WTC11 (cell line): ENCODE data around the gene ELP4. TPM values are rescaled to one million over a fixed set of nuclear protein-coding genes. Genes with fewer than 3 reads are reported as not detected.

Source experiments
- ATAC-seq: fragments of 200-7000 bp; cut with Tn5 transposase; 2 replicates; pipeline ENCODE4 v1.10.0; 2021; ENCODE audit warnings: mild to moderate bottlenecking, moderate library complexity
- CTCF ChIA-PET: fragments of 300-600 bp; sonication (Branson Sonifier 250); formaldehyde crosslinking; loops from one replicate; lab custom pipeline; 2021; ENCODE audit warnings: antibody characterized with exemption; lab: Charles Lee
- POLR2A ChIA-PET: fragments of 350-600 bp; sonication (Branson Sonifier 250); formaldehyde crosslinking; loops from one replicate; lab custom pipeline; 2021; ENCODE audit warnings: antibody characterized with exemption; lab: Charles Lee
- DNase-seq: peaks from one replicate; pipeline ENCODE4 v3.0.0; 2021; ENCODE audit warnings: low spot score
- H3K27ac Mint-ChIP-seq: 2 replicates; pipeline ENCODE4 v1.8.0; 2021; ENCODE audit warnings: mixed read lengths
- H3K27me3 Mint-ChIP-seq: 2 replicates; pipeline ENCODE4 v1.8.0; 2021; ENCODE audit warnings: low read depth, mild to moderate bottlenecking, moderate library complexity, mixed read lengths
- H3K36me3 Mint-ChIP-seq: 2 replicates; pipeline ENCODE4 v1.8.0; 2021; ENCODE audit warnings: mixed read lengths
- H3K4me1 Mint-ChIP-seq: 2 replicates; pipeline ENCODE4 v1.8.0; 2022; ENCODE audit warnings: mixed read lengths
- H3K4me3 Mint-ChIP-seq: 2 replicates; pipeline ENCODE4 v1.8.0; 2021; ENCODE audit warnings: mild to moderate bottlenecking, moderate library complexity, mixed read lengths
- H3K9me3 Mint-ChIP-seq: 2 replicates; pipeline ENCODE4 v1.8.0; 2021; ENCODE audit warnings: mixed read lengths
- CBFB ChIP-seq: sonication (generic); formaldehyde crosslinking; IDR thresholded peaks from 2 replicates; pipeline ENCODE4 v1.8.1; 2022; ENCODE audit warnings: mild to moderate bottlenecking, low read depth, missing genetic modification reagents
- CREM ChIP-seq: sonication (generic); formaldehyde crosslinking; IDR thresholded peaks from 2 replicates; pipeline ENCODE4 v1.8.1; 2022; ENCODE audit warnings: mild to moderate bottlenecking, missing genetic modification reagents, moderate library complexity
- ETV6 ChIP-seq: sonication (generic); formaldehyde crosslinking; IDR thresholded peaks from 2 replicates; pipeline ENCODE4 v1.8.1; 2022; ENCODE audit warnings: mild to moderate bottlenecking, missing genetic modification reagents
- FOXJ3 ChIP-seq: sonication (generic); formaldehyde crosslinking; IDR thresholded peaks from 2 replicates; pipeline ENCODE4 v1.9.0; 2021; ENCODE audit warnings: missing genetic modification reagents, mild to moderate bottlenecking, borderline replicate concordance
- GRHL2 ChIP-seq: fragments of 250-450 bp; sonication (Bioruptor Pico); IDR thresholded peaks from 2 replicates; pipeline ENCODE4 v1.8.0; 2022; ENCODE audit warnings: mild to moderate bottlenecking, moderate library complexity; ENCODE audit not compliant: insufficient replicate concordance, severe bottlenecking
- HMGA2 ChIP-seq: fragments of 250-450 bp; sonication (Bioruptor Pico); IDR thresholded peaks from 2 replicates; pipeline ENCODE4 v1.4.0; 2021; ENCODE audit warnings: mild to moderate bottlenecking, moderate library complexity
- JUN ChIP-seq: sonication (generic); formaldehyde crosslinking; IDR thresholded peaks from 2 replicates; pipeline ENCODE4 v1.8.0; 2023; ENCODE audit warnings: mild to moderate bottlenecking, missing genetic modification reagents
- KAT7 ChIP-seq: sonication (generic); formaldehyde crosslinking; IDR thresholded peaks from 2 replicates; pipeline ENCODE4 v1.8.1; 2023; ENCODE audit warnings: missing genetic modification reagents, mild to moderate bottlenecking, borderline replicate concordance
- NR1H2 ChIP-seq: sonication (generic); formaldehyde crosslinking; IDR thresholded peaks from 2 replicates; pipeline ENCODE4 v1.9.0; 2021; ENCODE audit warnings: mild to moderate bottlenecking, moderate library complexity, missing genetic modification reagents
- NR3C1 ChIP-seq: sonication (generic); formaldehyde crosslinking; conservative IDR thresholded peaks from 2 replicates; pipeline ENCODE4 v1.8.1; 2023; ENCODE audit warnings: low read depth, mild to moderate bottlenecking, missing genetic modification reagents
- PRRX2 ChIP-seq: fragments of 250-450 bp; sonication (Bioruptor Pico); IDR thresholded peaks from 2 replicates; pipeline ENCODE4 v1.8.0; 2021; ENCODE audit warnings: mild to moderate bottlenecking
- RELA ChIP-seq: sonication (generic); formaldehyde crosslinking; IDR thresholded peaks from 2 replicates; pipeline ENCODE4 v1.8.1; 2022; ENCODE audit warnings: missing genetic modification reagents, mild to moderate bottlenecking, borderline replicate concordance
- RORB ChIP-seq: fragments of 250-450 bp; sonication (Bioruptor Pico); IDR thresholded peaks from 2 replicates; pipeline ENCODE4 v1.9.0; 2021; ENCODE audit warnings: mild to moderate bottlenecking
- SMAD3 ChIP-seq: sonication (generic); formaldehyde crosslinking; IDR thresholded peaks from 2 replicates; pipeline ENCODE4 v1.8.0; 2022; ENCODE audit warnings: missing genetic modification reagents, mild to moderate bottlenecking, borderline replicate concordance
- SP1 ChIP-seq: sonication (generic); formaldehyde crosslinking; conservative IDR thresholded peaks from 2 replicates; pipeline ENCODE4 v1.8.1; 2022; ENCODE audit warnings: missing genetic modification reagents
- ZNF263 ChIP-seq: sonication (generic); formaldehyde crosslinking; IDR thresholded peaks from 2 replicates; pipeline ENCODE4 v1.8.1; 2022; ENCODE audit warnings: low read depth, mild to moderate bottlenecking, moderate library complexity, missing genetic modification reagents
- ZNF416 ChIP-seq: fragments of 250-450 bp; sonication (Bioruptor Pico); IDR thresholded peaks from 2 replicates; pipeline ENCODE4 v1.9.0; 2021; ENCODE audit warnings: mild to moderate bottlenecking, inconsistent platforms
- ZNF423 ChIP-seq: fragments of 250-450 bp; sonication (Bioruptor Pico); IDR thresholded peaks from 2 replicates; pipeline ENCODE4 v2.1.2; 2022; ENCODE audit warnings: mild to moderate bottlenecking, moderate library complexity
- ZNF671 ChIP-seq: fragments of 250-450 bp; sonication (Bioruptor Pico); IDR thresholded peaks from 2 replicates; pipeline ENCODE4 v1.8.0; 2021; ENCODE audit warnings: mild to moderate bottlenecking
- total RNA-seq: library from RNA; stranded (reverse); gene quantifications from 3 replicates; pipeline ENCODE4 v1.2.3, GENCODE V29; 2021
- TF ChIP-seq, protein P1 (sequence below): sonication (generic); formaldehyde crosslinking; conservative IDR thresholded peaks from 2 replicates; pipeline ENCODE4 v1.8.1; 2022; ENCODE audit warnings: mild to moderate bottlenecking, missing genetic modification reagents
- TF ChIP-seq, protein P2 (sequence below): sonication (generic); formaldehyde crosslinking; IDR thresholded peaks from 2 replicates; pipeline ENCODE4 v1.8.1; 2023; ENCODE audit warnings: mild to moderate bottlenecking, missing genetic modification reagents, moderate library complexity
- TF ChIP-seq, protein P3 (sequence below): sonication (generic); formaldehyde crosslinking; IDR thresholded peaks from 2 replicates; pipeline ENCODE4 v1.8.1; 2023; ENCODE audit warnings: mild to moderate bottlenecking, missing genetic modification reagents, borderline replicate concordance

ELP4 gene
- total RNA-seq, 1 experiment from 2014 or later: 14.6 TPM

DNA sequence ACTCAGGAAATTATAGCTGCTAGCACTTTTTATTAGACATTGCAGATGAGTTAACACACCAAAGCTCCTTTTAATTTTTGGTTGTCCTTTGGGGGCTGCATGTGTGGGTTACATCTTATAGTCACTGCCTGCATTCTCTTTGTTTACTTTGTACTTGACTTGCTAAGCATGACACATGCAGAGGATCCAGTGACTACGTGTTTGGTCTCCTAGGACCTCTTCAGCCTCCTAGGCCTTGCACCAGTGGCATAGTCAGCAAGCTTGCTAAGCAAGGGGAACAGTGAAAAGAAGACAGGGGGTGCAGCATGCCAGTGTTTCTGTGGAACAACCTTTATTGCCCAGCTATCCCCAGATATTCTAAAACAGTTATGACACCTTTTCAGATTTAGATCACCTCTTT is 193.4 kb downstream of the ELP4 start (continued):
- TF ChIP-seq, protein P1, sequence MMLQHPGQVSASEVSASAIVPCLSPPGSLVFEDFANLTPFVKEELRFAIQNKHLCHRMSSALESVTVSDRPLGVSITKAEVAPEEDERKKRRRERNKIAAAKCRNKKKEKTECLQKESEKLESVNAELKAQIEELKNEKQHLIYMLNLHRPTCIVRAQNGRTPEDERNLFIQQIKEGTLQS (CRISPR knock-in tag): no peak
- TF ChIP-seq, all 79 proteins: peak for 0

DNA sequence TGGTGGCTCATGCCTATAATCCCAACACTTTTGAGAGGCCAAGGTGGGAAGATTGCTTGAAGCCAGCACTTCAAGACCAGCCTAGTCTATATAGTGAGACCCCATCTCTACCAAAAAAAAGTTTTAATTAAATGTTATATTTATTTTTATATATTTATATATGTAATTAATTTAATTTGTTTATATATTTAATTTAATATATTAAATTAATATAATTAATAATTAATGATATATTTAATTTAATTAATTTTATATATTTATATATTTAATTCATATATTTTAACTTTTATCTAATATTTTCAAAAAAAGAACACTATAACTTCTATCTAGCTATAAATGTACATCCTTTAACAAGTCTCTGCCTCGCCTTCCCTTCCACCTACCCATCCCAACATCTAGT is 196.8 kb downstream of the ELP4 start:
- Mint-ChIP-seq H3K27ac (no peak overlapping the region), H3K27me3 (no peaks in the 10 kb centered on the region), H3K9me3 (no peaks in the 10 kb centered on the region), H3K4me1 (no peaks in the 10 kb centered on the region), H3K4me3 (no peak overlapping the region), H3K36me3 (peaks cover 4% of the 10 kb centered on the region; the same call in 1 of the 2 replicates)
- POLR2A ChIA-PET: no interaction called here
- DNase-seq: no peak
- no peak for ATAC-seq
- CTCF ChIA-PET: no interaction called here
- no peak for TF ChIP-seq SMAD3
- TF ChIP-seq HMGA2 (CRISPR knock-in tag): peak; percentile 99

DNA sequence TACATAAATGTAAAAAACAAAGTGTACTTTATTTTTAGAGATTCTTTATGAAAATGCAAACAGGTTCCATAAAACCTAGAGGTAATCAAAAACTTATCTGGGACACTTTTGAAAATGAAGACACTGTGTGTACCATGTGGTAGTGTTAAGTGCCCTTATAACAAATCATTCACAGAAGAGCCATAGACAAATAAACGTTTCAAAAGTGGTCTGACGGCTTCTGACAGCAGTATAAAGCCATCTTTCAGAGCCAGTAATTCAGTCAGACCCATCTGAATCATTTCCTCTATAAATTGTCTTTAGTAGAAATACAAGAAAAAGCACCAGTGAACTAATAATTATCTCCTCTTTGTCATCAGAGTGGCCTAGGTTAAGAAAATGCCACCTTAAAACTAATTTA is 201.6 kb downstream of the ELP4 start:
- Mint-ChIP-seq H3K27me3 (no peaks in the 10 kb centered on the region; the same call in 1 of the 2 replicates), H3K36me3 (peaks cover 6% of the 10 kb centered on the region), H3K9me3 (peaks cover 12% of the 10 kb centered on the region), H3K4me3 (no peak overlapping the region), H3K4me1 (peaks cover 11% of the 10 kb centered on the region), H3K27ac (no peak overlapping the region)
- DNase-seq: no peak
- CTCF ChIA-PET: no interaction called here
- TF ChIP-seq GRHL2 (CRISPR knock-in tag) (no peak), CREM (CRISPR knock-in tag) (no peak), NR1H2 (no peak), CBFB (CRISPR knock-in tag) (no peak), PRRX2 (CRISPR knock-in tag) (no peak), ZNF671 (CRISPR knock-in tag) (no peak), KAT7 (CRISPR knock-in tag) (no peak), JUN (no peak), ZNF263 (CRISPR knock-in tag) (no peak), ZNF423 (CRISPR knock-in tag) (no peak), SMAD3 (no peak), ZNF416 (CRISPR knock-in tag) (no peak)
- TF ChIP-seq, protein P2, sequence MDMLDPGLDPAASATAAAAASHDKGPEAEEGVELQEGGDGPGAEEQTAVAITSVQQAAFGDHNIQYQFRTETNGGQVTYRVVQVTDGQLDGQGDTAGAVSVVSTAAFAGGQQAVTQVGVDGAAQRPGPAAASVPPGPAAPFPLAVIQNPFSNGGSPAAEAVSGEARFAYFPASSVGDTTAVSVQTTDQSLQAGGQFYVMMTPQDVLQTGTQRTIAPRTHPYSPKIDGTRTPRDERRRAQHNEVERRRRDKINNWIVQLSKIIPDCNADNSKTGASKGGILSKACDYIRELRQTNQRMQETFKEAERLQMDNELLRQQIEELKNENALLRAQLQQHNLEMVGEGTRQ (CRISPR knock-in tag): no peak
- TF ChIP-seq, protein P3, sequence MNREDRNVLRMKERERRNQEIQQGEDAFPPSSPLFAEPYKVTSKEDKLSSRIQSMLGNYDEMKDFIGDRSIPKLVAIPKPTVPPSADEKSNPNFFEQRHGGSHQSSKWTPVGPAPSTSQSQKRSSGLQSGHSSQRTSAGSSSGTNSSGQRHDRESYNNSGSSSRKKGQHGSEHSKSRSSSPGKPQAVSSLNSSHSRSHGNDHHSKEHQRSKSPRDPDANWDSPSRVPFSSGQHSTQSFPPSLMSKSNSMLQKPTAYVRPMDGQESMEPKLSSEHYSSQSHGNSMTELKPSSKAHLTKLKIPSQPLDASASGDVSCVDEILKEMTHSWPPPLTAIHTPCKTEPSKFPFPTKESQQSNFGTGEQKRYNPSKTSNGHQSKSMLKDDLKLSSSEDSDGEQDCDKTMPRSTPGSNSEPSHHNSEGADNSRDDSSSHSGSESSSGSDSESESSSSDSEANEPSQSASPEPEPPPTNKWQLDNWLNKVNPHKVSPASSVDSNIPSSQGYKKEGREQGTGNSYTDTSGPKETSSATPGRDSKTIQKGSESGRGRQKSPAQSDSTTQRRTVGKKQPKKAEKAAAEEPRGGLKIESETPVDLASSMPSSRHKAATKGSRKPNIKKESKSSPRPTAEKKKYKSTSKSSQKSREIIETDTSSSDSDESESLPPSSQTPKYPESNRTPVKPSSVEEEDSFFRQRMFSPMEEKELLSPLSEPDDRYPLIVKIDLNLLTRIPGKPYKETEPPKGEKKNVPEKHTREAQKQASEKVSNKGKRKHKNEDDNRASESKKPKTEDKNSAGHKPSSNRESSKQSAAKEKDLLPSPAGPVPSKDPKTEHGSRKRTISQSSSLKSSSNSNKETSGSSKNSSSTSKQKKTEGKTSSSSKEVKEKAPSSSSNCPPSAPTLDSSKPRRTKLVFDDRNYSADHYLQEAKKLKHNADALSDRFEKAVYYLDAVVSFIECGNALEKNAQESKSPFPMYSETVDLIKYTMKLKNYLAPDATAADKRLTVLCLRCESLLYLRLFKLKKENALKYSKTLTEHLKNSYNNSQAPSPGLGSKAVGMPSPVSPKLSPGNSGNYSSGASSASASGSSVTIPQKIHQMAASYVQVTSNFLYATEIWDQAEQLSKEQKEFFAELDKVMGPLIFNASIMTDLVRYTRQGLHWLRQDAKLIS (CRISPR knock-in tag): no peak
- TF ChIP-seq, all 79 proteins: peak for 0
- no peak for ATAC-seq
- POLR2A ChIA-PET: no interaction called here

DNA sequence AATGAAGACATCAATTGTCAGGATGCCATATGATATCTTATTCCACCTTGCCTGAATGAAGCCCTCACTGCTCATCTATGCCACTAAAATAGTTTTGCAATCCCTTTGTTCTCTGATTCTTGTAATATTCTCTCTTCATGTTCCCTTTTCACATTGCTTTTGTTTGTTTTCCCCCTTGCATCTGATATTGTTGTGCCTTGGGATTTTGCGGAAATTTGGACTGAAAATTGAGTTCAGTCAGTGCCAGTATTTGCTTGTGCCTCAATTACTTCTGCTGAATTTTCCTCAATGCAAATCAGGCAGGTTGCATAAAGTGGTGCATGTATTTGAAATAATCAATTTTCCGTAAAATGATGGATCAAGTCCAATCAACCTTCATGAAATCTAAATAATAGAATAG is 203.3 kb downstream of the ELP4 start:
- ChIA-PET POLR2A (no interaction called here), CTCF (no interaction called here)
- Mint-ChIP-seq H3K9me3 (peaks cover 12% of the 10 kb centered on the region), H3K4me1 (peaks cover 11% of the 10 kb centered on the region), H3K27ac (no peak overlapping the region; the same call in 1 of the 2 replicates), H3K36me3 (peaks cover 6% of the 10 kb centered on the region), H3K4me3 (no peak overlapping the region), H3K27me3 (no peaks in the 10 kb centered on the region; the same call in 1 of the 2 replicates)
- DNase-seq (no peak), ATAC-seq (no peak)
- TF ChIP-seq ETV6 (CRISPR knock-in tag): no peak
- TF ChIP-seq FOXJ3 (CRISPR knock-in tag): no peak
- TF ChIP-seq NR3C1 (CRISPR knock-in tag): no peak
- no peak for TF ChIP-seq RORB (CRISPR knock-in tag)
- no peak for TF ChIP-seq SP1 (CRISPR knock-in tag)
- TF ChIP-seq JUN: no peak
- TF ChIP-seq, protein P3 (CRISPR knock-in tag): no peak
- no peak for TF ChIP-seq RELA (CRISPR knock-in tag)
